Fibroblast of mammary gland (primary cell): ENCODE data around the gene CHCHD3.

Source experiments
- DNase-seq: peaks from one replicate; pipeline ENCODE4 v3.0.0-alpha.2; 2010; ENCODE audit warnings: low read depth
- H3K4me3 ChIP-seq: 2 replicates; pipeline ENCODE4 v1.5.1; 2011; ENCODE audit warnings: low read depth, mild to moderate bottlenecking, low read length, moderate library complexity; ENCODE audit not compliant: control insufficient read depth
- CTCF ChIP-seq: conservative IDR thresholded peaks from 2 replicates; pipeline ENCODE4 v1.5.1; 2011; ENCODE audit warnings: low read depth, low read length, inconsistent platforms; ENCODE audit not compliant: control insufficient read depth, insufficient read depth

Gene CHCHD3

GRCh38 chr7:132764762-132765161 lies 317.1 kb downstream of the CHCHD3 start:
- no peak overlapping the region for H3K4me3 ChIP-seq
- TF ChIP-seq CTCF = no peak
- DNase-seq = no peak

DNA sequence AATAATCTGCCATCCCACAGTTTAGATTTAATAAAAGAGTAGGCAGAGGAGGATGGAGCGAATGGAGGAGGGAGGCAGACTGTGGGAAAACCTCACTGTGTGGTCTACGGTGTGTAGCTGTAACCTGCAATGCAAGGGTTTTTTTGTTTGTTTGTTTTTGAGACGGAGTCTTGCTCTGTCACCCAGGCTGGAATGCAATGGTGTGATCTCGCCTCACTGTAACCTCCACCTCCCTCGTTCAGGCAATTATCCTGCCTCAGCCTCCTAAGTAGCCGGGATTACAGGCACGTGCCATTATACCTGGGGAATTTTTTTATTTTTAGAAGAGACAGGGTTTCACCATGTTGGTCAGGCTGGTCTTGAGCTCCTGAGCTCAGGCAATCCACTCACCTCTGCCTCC lies 321.0 kb downstream of the CHCHD3 start:
- no peak for TF ChIP-seq CTCF
- H3K4me3 ChIP-seq = no peak overlapping the region
- DNase-seq = no peak

- no peak for DNase-seq
- no peak for TF ChIP-seq CTCF
- no peak overlapping the region for H3K4me3 ChIP-seq
Observed at GRCh38 chr7:132760244-132760623, 321.7 kb downstream of the CHCHD3 start.

DNA sequence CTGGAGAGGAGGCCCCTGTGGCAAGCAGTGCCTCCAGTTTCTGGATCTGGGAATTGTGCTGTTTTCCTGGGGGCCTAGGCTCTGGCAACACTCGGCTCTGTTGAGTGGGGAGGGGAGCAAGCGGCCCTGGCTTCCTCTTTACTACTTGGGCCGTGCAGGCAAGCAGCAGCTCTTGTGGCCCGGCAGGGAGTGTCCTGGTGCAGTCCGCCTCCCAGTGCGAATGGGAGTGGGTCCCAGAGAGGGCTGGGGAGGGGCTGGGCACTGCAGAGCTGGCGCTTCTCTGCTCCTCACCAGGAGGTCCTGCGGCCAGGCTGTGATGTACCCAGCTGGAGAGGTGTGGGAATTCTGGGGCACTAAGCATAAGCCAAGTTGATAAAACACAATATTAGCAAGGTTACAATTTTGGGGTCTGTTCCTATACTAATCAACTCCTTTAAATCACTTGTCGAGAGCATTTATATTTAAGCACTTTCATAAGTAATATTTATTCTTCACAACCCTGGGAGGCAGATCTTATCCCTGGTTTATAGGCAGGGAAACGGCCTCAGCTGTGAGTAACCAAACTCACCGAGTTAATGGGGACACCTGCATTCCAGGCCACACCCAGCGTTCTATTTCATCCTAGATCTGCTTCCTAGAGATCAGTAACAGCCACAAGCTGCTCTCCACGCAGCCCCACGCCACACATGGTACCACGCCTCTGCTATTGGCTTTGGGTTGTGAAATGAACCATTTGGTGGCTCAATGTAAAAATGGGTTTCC lies 322.2 kb downstream of the CHCHD3 start:
- no peak for DNase-seq
- no peak for TF ChIP-seq CTCF

DNA sequence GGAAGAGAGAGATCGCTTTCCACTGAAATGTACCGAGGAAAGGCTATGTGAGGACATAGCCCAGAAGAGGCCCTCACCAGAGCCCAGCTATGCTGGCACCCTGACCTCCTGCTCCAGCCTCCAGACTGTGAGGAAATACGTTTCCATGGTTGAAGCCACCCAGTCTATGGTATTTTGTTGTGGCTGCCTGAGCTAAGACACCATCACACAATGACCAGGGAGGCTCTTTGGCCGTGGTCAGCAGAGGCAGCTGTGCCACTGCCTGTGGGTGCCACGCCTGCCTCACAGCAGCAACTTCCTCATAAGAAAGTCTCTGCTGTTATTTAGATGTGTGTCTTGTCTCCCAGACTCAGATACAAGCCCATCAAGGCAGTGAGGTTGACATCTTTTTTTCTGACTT lies 322.9 kb downstream of the CHCHD3 start:
- H3K4me3 ChIP-seq = no peak overlapping the region
- no peak for DNase-seq
- no peak for TF ChIP-seq CTCF

More for the DNA sequence above, 322.2 kb downstream of the CHCHD3 start:
- no peak overlapping the region for H3K4me3 ChIP-seq

DNA sequence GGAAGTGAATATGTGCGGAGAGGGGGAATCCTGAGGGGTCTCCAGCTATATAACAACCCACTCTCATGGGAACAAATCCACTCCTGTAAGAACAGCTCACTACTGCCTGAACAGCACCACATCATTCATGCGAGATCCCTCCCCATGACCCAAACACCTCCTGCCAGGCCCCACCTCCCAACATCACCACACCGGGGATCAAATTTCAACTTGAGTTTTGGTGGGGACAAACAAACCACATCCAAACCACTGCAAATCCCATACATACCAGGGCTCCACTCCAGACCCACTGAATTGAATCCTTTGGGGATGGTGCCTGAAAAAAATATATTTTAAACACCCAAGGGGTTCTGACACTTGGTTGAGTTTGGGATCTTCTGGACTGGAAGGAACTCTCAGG lies 324.1 kb downstream of the CHCHD3 start:
- no peak overlapping the region for H3K4me3 ChIP-seq
- DNase-seq = peak; percentile 63
- no peak for TF ChIP-seq CTCF
